SJCRH30 (cell line): ENCODE data around the gene RPS23. TPM values are rescaled to one million over a fixed set of nuclear protein-coding genes. Genes with fewer than 3 reads are reported as not detected.

Experiments used
- DNase-seq, 2 experiments: peaks; one replicate each; pipeline ENCODE4 v3.0.0-alpha.2; 2015 to 2020
- H3K27ac ChIP-seq: fragments of 250-450 bp; sonication (Bioruptor Pico); 2 replicates; pipeline ENCODE4 v1.5.1; 2020; ENCODE audit warnings: mild to moderate bottlenecking, moderate library complexity
- H3K27me3 ChIP-seq: fragments of 250-450 bp; sonication (Bioruptor Pico); 2 replicates; pipeline ENCODE4 v1.5.1; 2020; ENCODE audit warnings: mild to moderate bottlenecking, moderate library complexity
- H3K36me3 ChIP-seq: fragments of 250-450 bp; sonication (Bioruptor Pico); 2 replicates; pipeline ENCODE4 v1.5.1; 2020; ENCODE audit warnings: mild to moderate bottlenecking, moderate library complexity
- H3K4me1 ChIP-seq: fragments of 250-450 bp; sonication (Bioruptor Pico); 2 replicates; pipeline ENCODE4 v1.5.1; 2020; ENCODE audit warnings: mild to moderate bottlenecking, moderate library complexity
- H3K4me3 ChIP-seq: fragments of 250-450 bp; sonication (Bioruptor Pico); 2 replicates; pipeline ENCODE4 v1.5.1; 2020; ENCODE audit warnings: mild to moderate bottlenecking, moderate library complexity
- H3K9me3 ChIP-seq: fragments of 250-450 bp; sonication (Bioruptor Pico); replicated peaks from 2 replicates; pipeline ENCODE4 v1.5.1; 2020; ENCODE audit warnings: mild to moderate bottlenecking, moderate library complexity
- total RNA-seq: library from RNA; depleted of rRNA; stranded (reverse); fragments of >200 nt; shearing (Covaris generic); gene quantifications from 2 replicates; pipeline ENCODE4 v1.2.3, GENCODE V29; 2014

The RPS23 gene
- total RNA-seq, 1 experiment from 2014 or later: 7,073 TPM

DNA sequence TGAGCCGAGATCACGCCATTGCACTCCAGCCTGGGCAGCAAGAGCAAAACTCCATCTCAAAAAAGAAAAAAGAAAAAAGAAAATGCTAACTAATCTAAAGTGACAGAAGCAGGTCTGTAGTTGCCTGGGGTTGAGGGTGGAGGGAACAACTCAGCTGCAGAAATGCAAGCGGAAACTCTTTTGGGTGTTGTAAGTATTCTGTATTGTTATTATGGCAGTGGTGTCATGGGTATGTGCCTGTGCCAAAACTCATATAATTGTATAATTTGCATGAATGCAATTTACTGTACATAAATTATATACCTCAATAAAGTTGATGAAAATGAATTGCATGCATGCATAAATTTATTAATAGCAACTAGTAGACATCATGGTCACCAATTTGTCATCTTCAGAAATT is 23.0 kb upstream of the RPS23 start:
- no peaks in the 10 kb centered on the region for H3K27me3 ChIP-seq

DNA sequence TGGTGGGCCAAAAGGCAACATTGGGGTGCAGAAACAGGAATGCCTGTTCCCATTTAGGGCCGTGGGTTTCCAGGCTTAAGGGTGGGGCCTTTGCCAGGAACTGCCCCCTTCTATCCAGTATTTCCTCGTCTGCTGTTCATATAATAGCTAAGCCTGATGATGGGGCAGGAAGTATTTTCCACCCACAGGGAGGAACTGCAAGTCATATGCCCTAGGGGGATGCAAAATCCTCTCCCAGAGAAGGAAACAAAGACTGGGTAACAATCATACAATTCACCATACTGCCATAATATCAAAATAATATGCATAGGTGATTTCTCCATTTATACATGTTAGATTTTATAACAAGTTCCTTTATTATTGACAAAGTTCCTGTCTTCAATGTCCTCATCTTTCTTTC is 20.5 kb upstream of the RPS23 start:
- H3K27me3 ChIP-seq: no peaks in the 10 kb centered on the region
- no peaks in the 10 kb centered on the region for H3K4me1 ChIP-seq
- H3K36me3 ChIP-seq: no peaks in the 10 kb centered on the region
- no peak overlapping the region for H3K4me3 ChIP-seq
- DNase-seq: no peak
- H3K27ac ChIP-seq: no peak overlapping the region
- H3K9me3 ChIP-seq: no peaks in the 10 kb centered on the region

More for the DNA sequence above, 23.0 kb upstream of the RPS23 start:
- Histone ChIP-seq H3K4me3 (no peak overlapping the region), H3K4me1 (no peaks in the 10 kb centered on the region), H3K36me3 (no peaks in the 10 kb centered on the region), H3K27ac (no peak overlapping the region), H3K9me3 (no peaks in the 10 kb centered on the region)
- DNase-seq: no peak

DNA sequence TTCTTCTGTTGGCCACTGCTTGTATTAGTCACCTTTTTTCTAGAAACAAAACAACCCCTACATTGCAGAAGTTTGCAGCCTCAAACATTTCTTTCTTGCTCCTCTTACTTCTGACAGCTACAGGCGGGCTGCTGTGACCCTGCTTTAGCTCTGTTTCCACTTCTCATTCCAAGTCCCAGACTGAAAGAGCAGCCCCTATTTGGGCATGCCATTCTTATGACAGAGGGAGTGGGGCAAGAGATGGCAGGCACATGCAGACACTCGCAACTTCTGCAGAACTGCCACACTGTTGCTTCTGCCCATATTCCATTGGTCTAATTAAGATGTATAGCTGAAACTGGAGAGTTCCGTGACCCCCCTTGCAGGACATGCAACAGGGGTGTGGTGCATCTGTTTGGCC is 19.6 kb upstream of the RPS23 start:
- no peak overlapping the region for H3K4me3 ChIP-seq
- no peaks in the 10 kb centered on the region for H3K4me1 ChIP-seq
- H3K9me3 ChIP-seq: no peaks in the 10 kb centered on the region
- H3K36me3 ChIP-seq: no peaks in the 10 kb centered on the region
- no peak for DNase-seq
- no peaks in the 10 kb centered on the region for H3K27me3 ChIP-seq
- no peak overlapping the region for H3K27ac ChIP-seq

GRCh38 chr5:82296929-82297328 is 18.8 kb upstream of the RPS23 start:
- DNase-seq: no peak
- no peaks in the 10 kb centered on the region for H3K4me1 ChIP-seq
- no peak overlapping the region for H3K4me3 ChIP-seq
- H3K27me3 ChIP-seq: no peaks in the 10 kb centered on the region
- no peak overlapping the region for H3K27ac ChIP-seq
- H3K36me3 ChIP-seq: no peaks in the 10 kb centered on the region
- no peaks in the 10 kb centered on the region for H3K9me3 ChIP-seq

- Histone ChIP-seq H3K4me1 (no peaks in the 10 kb centered on the region), H3K4me3 (no peak overlapping the region), H3K9me3 (no peaks in the 10 kb centered on the region), H3K27me3 (no peaks in the 10 kb centered on the region), H3K27ac (no peak overlapping the region), H3K36me3 (no peaks in the 10 kb centered on the region)
- no peak for DNase-seq
Observed at GRCh38 chr5:82295959-82296531, 17.9 kb upstream of the RPS23 start.

DNA sequence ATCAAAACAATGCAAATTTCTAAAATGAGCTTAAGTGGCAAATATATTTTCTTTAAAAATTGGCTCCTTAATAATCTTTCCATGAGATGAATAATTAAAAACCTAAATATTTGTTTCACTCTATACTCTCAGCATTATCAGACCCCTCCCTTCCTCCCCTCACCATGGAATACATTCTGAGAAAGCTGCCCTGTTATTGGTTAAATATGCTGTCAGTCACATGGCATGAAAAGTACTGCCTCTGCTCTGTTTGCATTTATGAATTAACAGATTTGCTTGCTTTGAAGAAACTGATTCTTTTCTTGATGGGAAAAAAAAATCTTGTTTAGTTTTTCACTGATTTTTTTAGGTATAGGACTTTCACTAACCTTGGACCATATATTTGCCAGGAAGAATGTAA is 17.0 kb upstream of the RPS23 start:
- Histone ChIP-seq H3K4me3 (no peak overlapping the region), H3K4me1 (no peaks in the 10 kb centered on the region), H3K27me3 (no peaks in the 10 kb centered on the region), H3K27ac (no peak overlapping the region), H3K36me3 (no peaks in the 10 kb centered on the region), H3K9me3 (no peaks in the 10 kb centered on the region)
- DNase-seq: no peak

DNA sequence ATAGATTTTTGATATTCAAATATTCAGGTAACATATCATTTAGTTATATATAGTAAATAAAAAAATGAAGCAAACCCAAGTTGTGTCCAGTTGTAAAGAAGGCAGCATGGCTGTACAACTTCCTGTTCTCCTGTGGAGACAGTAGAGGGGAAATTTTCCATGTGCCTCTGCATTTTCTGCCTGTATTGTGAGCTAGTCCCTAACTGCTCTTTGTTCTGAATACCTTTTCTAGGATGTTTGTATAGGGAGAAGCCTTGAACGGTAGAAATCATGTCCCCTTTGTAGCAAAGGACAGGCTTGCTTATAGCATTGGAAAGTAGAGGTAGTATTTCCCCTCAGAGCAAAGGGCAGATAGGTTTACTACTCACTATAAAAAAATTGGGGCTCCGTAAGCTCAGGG is 13.3 kb upstream of the RPS23 start:
- no peak overlapping the region for H3K27ac ChIP-seq
- no peak for DNase-seq
- H3K9me3 ChIP-seq: no peaks in the 10 kb centered on the region

DNA sequence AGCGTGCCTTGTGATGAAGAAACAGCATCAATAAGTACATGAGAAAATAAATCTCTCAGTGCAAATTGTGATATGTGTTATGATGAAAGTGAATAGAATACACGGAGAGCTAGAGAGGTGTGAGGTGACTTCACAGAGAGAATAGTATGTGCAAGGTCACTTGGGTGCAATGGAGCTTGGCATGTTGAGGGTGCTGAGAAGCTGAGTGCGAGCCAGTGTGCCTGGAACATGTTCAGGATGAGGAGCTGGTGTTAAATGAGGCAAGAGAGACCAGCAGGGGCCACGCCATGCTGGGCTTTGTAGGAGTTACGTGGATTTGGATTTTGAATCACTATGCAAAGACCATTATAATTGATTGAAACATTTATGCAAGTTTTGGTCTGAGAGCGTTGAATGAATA is 12.8 kb upstream of the RPS23 start:
- no peaks in the 10 kb centered on the region for H3K27me3 ChIP-seq
- H3K27ac ChIP-seq: no peak overlapping the region
- no peak for DNase-seq
- H3K9me3 ChIP-seq: no peaks in the 10 kb centered on the region
- H3K4me1 ChIP-seq: no peaks in the 10 kb centered on the region
- no peak overlapping the region for H3K4me3 ChIP-seq
- H3K36me3 ChIP-seq: no peaks in the 10 kb centered on the region

More for the DNA sequence above, 13.3 kb upstream of the RPS23 start:
- no peaks in the 10 kb centered on the region for H3K36me3 ChIP-seq
- no peak overlapping the region for H3K4me3 ChIP-seq
- H3K4me1 ChIP-seq: no peaks in the 10 kb centered on the region
- H3K27me3 ChIP-seq: no peaks in the 10 kb centered on the region

GRCh38 chr5:82290005-82290404 is 11.9 kb upstream of the RPS23 start:
- Histone ChIP-seq H3K9me3 (no peaks in the 10 kb centered on the region), H3K27ac (no peak overlapping the region), H3K4me3 (no peak overlapping the region), H3K4me1 (no peaks in the 10 kb centered on the region), H3K36me3 (no peaks in the 10 kb centered on the region), H3K27me3 (no peaks in the 10 kb centered on the region)
- no peak for DNase-seq

DNA sequence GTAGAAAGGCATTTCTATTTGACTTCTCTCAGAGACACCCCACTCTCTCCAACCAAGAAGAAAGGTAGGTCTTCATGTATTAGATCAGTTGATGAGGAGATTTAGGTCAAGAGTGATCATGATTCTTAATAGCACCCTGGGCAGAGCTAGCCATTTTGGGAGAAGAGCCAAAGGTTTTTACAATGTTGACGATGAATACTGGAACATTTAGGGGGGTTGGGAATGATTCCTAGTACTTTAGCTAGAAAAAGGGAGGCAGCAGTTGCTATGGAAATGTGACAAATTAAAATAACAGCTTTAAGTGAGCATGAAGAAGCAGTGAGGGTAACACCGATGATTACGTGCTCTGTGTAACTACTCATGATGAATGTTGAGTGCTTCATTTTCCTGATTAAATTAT is 9.5 kb upstream of the RPS23 start:
- no peak for DNase-seq
- H3K4me3 ChIP-seq: no peak overlapping the region

GRCh38 chr5:82285206-82285605 is 7.1 kb upstream of the RPS23 start:
- Histone ChIP-seq H3K27me3 (no peaks in the 10 kb centered on the region), H3K4me1 (no peaks in the 10 kb centered on the region; the same call in 1 of the 2 replicates), H3K27ac (no peak overlapping the region), H3K36me3 (no peaks in the 10 kb centered on the region), H3K4me3 (no peak overlapping the region), H3K9me3 (no peaks in the 10 kb centered on the region)
- no peak for DNase-seq

More for the DNA sequence above, 9.5 kb upstream of the RPS23 start:
- Histone ChIP-seq H3K36me3 (no peaks in the 10 kb centered on the region), H3K9me3 (no peaks in the 10 kb centered on the region), H3K4me1 (no peaks in the 10 kb centered on the region), H3K27me3 (no peaks in the 10 kb centered on the region), H3K27ac (no peak overlapping the region)

- H3K4me1 ChIP-seq: peaks cover 6% of the 10 kb centered on the region
- H3K36me3 ChIP-seq: no peaks in the 10 kb centered on the region
- no peak overlapping the region for H3K4me3 ChIP-seq
- H3K9me3 ChIP-seq: no peaks in the 10 kb centered on the region
- no peak overlapping the region for H3K27ac ChIP-seq
- no peaks in the 10 kb centered on the region for H3K27me3 ChIP-seq
- no peak for DNase-seq
Observed at GRCh38 chr5:82283893-82284292, 5.7 kb upstream of the RPS23 start.

- no peaks in the 10 kb centered on the region for H3K27me3 ChIP-seq
- peak in 1 of 2 experiments; percentile 12 for DNase-seq
- peak overlapping the region; percentile 95 for H3K27ac ChIP-seq
- H3K4me1 ChIP-seq: peaks cover 6% of the 10 kb centered on the region
- H3K4me3 ChIP-seq: peak overlapping the region; percentile 85
- peaks cover 40% of the 10 kb centered on the region for H3K36me3 ChIP-seq
- H3K9me3 ChIP-seq: no peaks in the 10 kb centered on the region
Observed at GRCh38 chr5:82278711-82279370, 687 bp upstream of the RPS23 start.

GRCh38 chr5:82277613-82277986 is 554 bp downstream of the RPS23 start:
- peak overlapping the region; percentile 85 for H3K4me3 ChIP-seq
- peak overlapping the region; percentile 95 for H3K27ac ChIP-seq
- no peak for DNase-seq
- peaks cover 46% of the 10 kb centered on the region for H3K36me3 ChIP-seq
- H3K27me3 ChIP-seq: no peaks in the 10 kb centered on the region
- no peaks in the 10 kb centered on the region for H3K9me3 ChIP-seq
- H3K4me1 ChIP-seq: peaks cover 6% of the 10 kb centered on the region

DNA sequence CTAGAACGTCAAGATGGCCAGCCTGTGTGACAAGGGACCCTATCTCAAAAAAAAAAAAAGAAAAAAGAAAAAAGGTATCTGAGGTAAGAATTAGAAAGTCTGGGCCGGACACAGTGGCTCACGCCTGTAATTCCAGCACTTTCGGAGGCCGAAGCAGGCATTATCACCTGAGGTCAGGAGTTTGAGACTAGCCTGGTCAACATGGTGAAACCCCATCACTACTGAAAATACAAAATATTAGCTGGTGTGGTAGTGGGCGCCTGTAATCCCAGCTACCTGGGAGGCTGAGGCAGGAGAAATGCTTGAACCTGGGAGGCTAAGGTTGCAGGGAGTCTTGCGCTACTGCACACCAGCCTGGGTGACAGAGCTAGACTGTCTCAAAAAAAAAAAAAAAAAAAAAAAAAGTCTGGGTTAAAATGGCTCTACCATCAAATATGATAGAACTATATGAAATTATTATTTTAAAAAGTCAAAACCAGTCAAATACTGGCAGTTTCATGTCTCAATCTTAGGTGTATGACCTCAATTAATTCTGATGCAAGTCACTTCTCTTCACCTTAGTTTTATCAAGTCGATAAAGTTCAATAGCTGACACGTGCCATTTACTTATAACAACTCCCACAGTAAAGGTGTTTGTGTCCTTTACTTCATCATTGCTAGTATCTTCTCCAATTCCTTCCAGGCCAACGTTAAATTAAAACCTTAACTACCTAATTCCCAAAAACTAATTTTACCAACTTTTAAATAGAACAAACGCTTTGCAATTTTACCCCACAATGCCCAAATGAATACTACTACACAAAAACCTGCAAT is 1.1 kb downstream of the RPS23 start:
- peak overlapping the region; percentile 95 for H3K27ac ChIP-seq
- H3K4me1 ChIP-seq: peaks cover 6% of the 10 kb centered on the region
- peak overlapping the region; percentile 85 for H3K4me3 ChIP-seq
- H3K9me3 ChIP-seq: no peaks in the 10 kb centered on the region
- H3K36me3 ChIP-seq: peaks cover 46% of the 10 kb centered on the region
- H3K27me3 ChIP-seq: no peaks in the 10 kb centered on the region
- DNase-seq: no peak
